Measurements from ENCODE around the gene YY1. TPM values are rescaled to one million over a fixed set of nuclear protein-coding genes. Genes with fewer than 3 reads are reported as not detected.
A peak's percentile ranks its signal among the peaks of the same experiment; 100 is the strongest.

The YY1 gene
- total and polyA plus RNA-seq, 9 of the 15 experiments (the other 6 are each of a cell fraction or from before 2014, with no cell fraction given): 20.8 to 74.2 (median 46.7) TPM

DNA sequence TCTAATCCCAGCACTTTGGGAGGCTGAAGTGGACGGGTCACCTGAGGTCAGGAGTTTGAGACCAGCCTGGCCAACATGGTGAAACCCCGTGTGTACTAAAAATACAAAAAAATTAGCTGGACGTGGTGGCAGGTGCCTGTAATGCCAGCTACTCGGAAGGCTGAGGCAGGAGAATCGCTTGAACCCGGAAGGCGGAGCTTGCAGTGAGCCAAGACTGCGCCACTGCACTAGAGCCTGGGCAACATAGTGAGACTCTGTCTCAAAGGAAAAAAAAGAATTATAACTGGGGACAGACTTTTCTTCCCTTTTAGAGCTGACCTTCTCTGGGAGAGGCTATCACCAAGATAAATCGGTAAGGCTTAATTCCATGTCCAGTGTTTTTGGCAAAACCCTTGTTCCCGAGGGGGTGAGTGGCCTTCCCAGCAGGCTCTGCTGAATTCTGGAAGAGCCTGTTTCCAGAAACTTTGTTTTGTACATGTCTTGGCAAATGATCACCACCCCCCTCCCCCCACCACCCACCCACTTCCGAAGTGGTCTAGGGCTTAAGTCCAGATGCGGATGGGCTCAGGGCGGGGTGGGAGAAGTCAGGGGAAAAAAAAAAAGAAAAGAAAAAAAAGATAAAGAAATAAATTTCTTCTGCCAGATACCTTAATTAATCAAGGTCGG is 47.2 kb upstream of the YY1 start:
- Histone ChIP-seq H2AFZ (ENCODE audit: low read depth, low read length) (peak overlapping the region; percentile 97; the same call in 1 of the 2 replicates), H3K4me3 (no peak overlapping the region), H3K9ac (ENCODE audit: insufficient read depth in 1 of 2, low read depth in 2 of 2, low read length in 2 of 2) (peak overlapping the region; percentile 79 to 88; a peak in 3 of 4 replicates), H3K4me2 (ENCODE audit: insufficient read depth, low read length) (peak overlapping the region; percentile 70; the same call in 1 of the 2 replicates), H3K27me3 (ENCODE audit: control insufficient read depth in 2 of 2, insufficient read depth in 2 of 2, low read length in 2 of 2) (no peaks in the 10 kb centered on the region), H3K36me3 (ENCODE audit: control insufficient read depth, insufficient read depth, low read length) (no peaks in the 10 kb centered on the region), H3K79me2 (ENCODE audit: control insufficient read depth, insufficient read depth, low read length) (no peaks in the 10 kb centered on the region), H3K9me1 (ENCODE audit: control insufficient read depth, insufficient read depth, low read length) (no peaks in the 10 kb centered on the region), H3K4me1 (replicated peaks in 1 of 2; ENCODE audit: control insufficient read depth in 2 of 2, insufficient read depth in 2 of 2, low read length in 2 of 2) (peaks cover 15 to 20% of the 10 kb centered on the region in 2 experiments; a peak in 4 of 5 replicates), H3K9me3 (replicated peaks; ENCODE audit: control insufficient read depth, insufficient read depth, low read depth, low read length) (no peaks in the 10 kb centered on the region), H4K20me1 (replicated peaks; ENCODE audit: control insufficient read depth, insufficient read depth, low read length) (no peaks in the 10 kb centered on the region), H3K27ac (ENCODE audit: extremely low read depth, low read depth, low read length) (peak overlapping the region; percentile 95; the same call in 2 of the 3 replicates)
- FAIRE-seq (no peak), ATAC-seq (no peak), DNase-seq (ENCODE audit: extremely low read depth in 1 of 4, low spot score in 3 of 4) (no peak)
- intact Hi-C loops (cut with micrococcal nuclease) (loop anchor here (1.0 to 5.0 kb wide), 6 partner anchors 46 to 219 kb away; partner anchors contain the start of genes WDR25 and YY1), in situ Hi-C loops (cut with MboI) (no loop called here)
- 88% methylated on average over 8 of the region's 14 CpGs for WGBS (ENCODE audit: insufficient coverage, low coverage, missing lambda C conversion rate)
- no TSS peak for BruUV-seq (replicated peaks)
- no peak for TF ChIP-seq ARID1B (IDR thresholded peaks at IDR 0.05)
- TF ChIP-seq SMAD2 (IDR thresholded peaks at IDR 0.05; ENCODE audit: low read depth, low read length): no peak
- TF ChIP-seq, protein P1, sequence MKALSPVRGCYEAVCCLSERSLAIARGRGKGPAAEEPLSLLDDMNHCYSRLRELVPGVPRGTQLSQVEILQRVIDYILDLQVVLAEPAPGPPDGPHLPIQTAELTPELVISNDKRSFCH (CRISPR knock-in tag; IDR thresholded peaks at IDR 0.05): no peak
- TF ChIP-seq, protein P1 (tag; IDR thresholded peaks at IDR 0.05): no peak
- no peak for TF ChIP-seq ZNF707 (CRISPR knock-in tag; conservative IDR thresholded peaks at IDR 0.05)
- 0 out of 2 replicates have a peak, but pooled peaks have one; percentile 28 for TF ChIP-seq ZKSCAN8 (CRISPR knock-in tag; IDR thresholded peaks at IDR 0.05)
- ChIA-PET POLR2A (interaction anchor here (0.5 to 1.8 kb wide), 3 partner anchors 39 to 177 kb away, joined by 3 to 7 read pairs (median 4); no protein-coding TSS in a partner anchor), CTCF (ENCODE audit: low intra/inter-chr PET ratio) (interaction anchor here (0.8 to 3.4 kb wide), 4 partner anchors 49 to 209 kb away, joined by 3 to 16 read pairs (median 10); no protein-coding TSS in a partner anchor)
